GM12891 (cell line): ENCODE results near the gene AXIN2.

Source experiments
- DNase-seq: peaks from one replicate; pipeline ENCODE4 v3.0.0; 2011; ENCODE audit warnings: low spot score; ENCODE audit not compliant: insufficient read length
- FAIRE-seq: peaks from 2 replicates; lab custom pipeline; 2011; peaks lifted over from hg19 to GRCh38; lab: Jason Lieb, UNC
- PAX5 ChIP-seq: IDR thresholded peaks from 2 replicates; pipeline ENCODE4 v1.6.1; 2011; ENCODE audit warnings: low read length, moderate library complexity, mild to moderate bottlenecking; ENCODE audit not compliant: insufficient read depth, severe bottlenecking
- POLR2A ChIP-seq: IDR thresholded peaks from 2 replicates; pipeline ENCODE4 v1.6.1; 2011; ENCODE audit warnings: low read depth, low read length, control low read depth
- POLR2AphosphoS5 ChIP-seq: IDR thresholded peaks from 2 replicates; pipeline ENCODE4 v1.6.1; 2011; ENCODE audit warnings: low read depth, low read length, control low read depth
- POU2F2 ChIP-seq: IDR thresholded peaks from 2 replicates; pipeline ENCODE4 v1.6.1; 2011; ENCODE audit warnings: low read depth, mild to moderate bottlenecking, control low read depth, low read length, moderate library complexity
- SPI1 ChIP-seq: IDR thresholded peaks from 2 replicates; pipeline ENCODE4 v1.6.1; 2011; ENCODE audit warnings: low read depth, low read length, control low read depth
- TAF1 ChIP-seq: IDR thresholded peaks from 2 replicates; pipeline ENCODE4 v1.6.1; 2011; ENCODE audit warnings: low read depth, low read length, control low read depth

The AXIN2 gene

GRCh38 chr17:65538675-65539529 is 22.5 kb downstream of the AXIN2 start:
- DNase-seq (no peak), FAIRE-seq (no peak)
- TF ChIP-seq TAF1 (no peak), POU2F2 (no peak), PAX5 (no peak), POLR2AphosphoS5 (no peak), POLR2A (no peak)

GRCh38 chr17:65537845-65538674 is 23.4 kb downstream of the AXIN2 start:
- DNase-seq (no peak), FAIRE-seq (no peak)
- TF ChIP-seq SPI1 (no peak), POLR2AphosphoS5 (no peak), POLR2A (no peak), PAX5 (no peak), POU2F2 (no peak), TAF1 (no peak)

GRCh38 chr17:65537343-65537844 is 24.1 kb downstream of the AXIN2 start:
- DNase-seq = no peak
- FAIRE-seq = no peak
- TF ChIP-seq POLR2AphosphoS5 = no peak
- no peak for TF ChIP-seq TAF1
- no peak for TF ChIP-seq POLR2A
- TF ChIP-seq POU2F2 = no peak
- no peak for TF ChIP-seq SPI1
- TF ChIP-seq PAX5 = no peak

- DNase-seq = no peak
- FAIRE-seq = no peak
- no peak for TF ChIP-seq SPI1
- no peak for TF ChIP-seq POU2F2
- no peak for TF ChIP-seq PAX5
- no peak for TF ChIP-seq TAF1
- TF ChIP-seq POLR2AphosphoS5 = no peak
- TF ChIP-seq POLR2A = no peak
Measured at GRCh38 chr17:65536573-65537342, 24.7 kb downstream of the AXIN2 start.

- no peak for FAIRE-seq
- DNase-seq = no peak
- no peak for TF ChIP-seq PAX5
Measured at GRCh38 chr17:65535777-65536572, 25.5 kb downstream of the AXIN2 start.

- no peak for FAIRE-seq
- TF ChIP-seq TAF1 (no peak), SPI1 (no peak), POLR2AphosphoS5 (no peak), POLR2A (no peak), POU2F2 (no peak), PAX5 (no peak)
- DNase-seq = no peak
Measured at GRCh38 chr17:65533852-65534457, 27.5 kb downstream of the AXIN2 start.

GRCh38 chr17:65533056-65533745 is 28.2 kb downstream of the AXIN2 start:
- DNase-seq = no peak
- FAIRE-seq = no peak
- TF ChIP-seq TAF1 (no peak), PAX5 (no peak), POU2F2 (no peak), SPI1 (no peak), POLR2A (no peak), POLR2AphosphoS5 (no peak)
